NT2/D1 (cell line): ENCODE data around the gene ALOX15B.

Experiments used
- DNase-seq: peaks from one replicate; pipeline ENCODE4 v3.0.0-alpha.2; 2011; ENCODE audit warnings: low read depth, low spot score
- H3K27me3 ChIP-seq: 2 replicates; pipeline ENCODE4 v1.6.0; 2011; ENCODE audit warnings: mild to moderate bottlenecking; ENCODE audit not compliant: insufficient read length, insufficient read depth
- H3K36me3 ChIP-seq: 2 replicates; pipeline ENCODE4 v1.6.1; 2011; ENCODE audit warnings: mild to moderate bottlenecking, low read length, mixed read lengths; ENCODE audit not compliant: insufficient read depth, insufficient read length
- H3K4me1 ChIP-seq: 2 replicates; pipeline ENCODE4 v1.5.1; 2011; ENCODE audit not compliant: insufficient read depth, insufficient read length
- H3K4me3 ChIP-seq: 2 replicates; pipeline ENCODE4 v1.5.1; 2011; ENCODE audit warnings: low read depth; ENCODE audit not compliant: insufficient read length
- H3K9ac ChIP-seq: 2 replicates; pipeline ENCODE4 v1.6.0; 2011; ENCODE audit warnings: low read depth; ENCODE audit not compliant: insufficient read length
- H3K9me3 ChIP-seq: 2 replicates; pipeline ENCODE4 v1.5.1; 2011; ENCODE audit warnings: mild to moderate bottlenecking, low read length; ENCODE audit not compliant: insufficient read depth
- SUZ12 ChIP-seq: IDR thresholded peaks from 2 replicates; pipeline ENCODE4 v1.6.1; 2011; ENCODE audit not compliant: insufficient read length, insufficient read depth; ENCODE audit errors: extremely low read depth
- YY1 ChIP-seq: IDR thresholded peaks from 2 replicates; pipeline ENCODE4 v1.6.1; 2011; ENCODE audit not compliant: insufficient read length, insufficient read depth
- ZNF274 ChIP-seq: IDR thresholded peaks from 2 replicates; pipeline ENCODE4 v1.6.1; 2011; ENCODE audit warnings: mild to moderate bottlenecking, low read depth, low read length

The ALOX15B gene

GRCh38 chr17:8062435-8062806 lies 23.6 kb downstream of the ALOX15B start:
- H3K4me3 ChIP-seq = no peak overlapping the region
- DNase-seq = no peak

GRCh38 chr17:8062807-8063483 lies 24.1 kb downstream of the ALOX15B start:
- no peak overlapping the region for H3K4me3 ChIP-seq

More at GRCh38 chr17:8062435-8062806, 23.6 kb downstream of the ALOX15B start:
- Histone ChIP-seq H3K4me1 (no peaks in the 10 kb centered on the region), H3K9ac (no peak overlapping the region), H3K36me3 (no peaks in the 10 kb centered on the region), H3K9me3 (no peaks in the 10 kb centered on the region), H3K27me3 (peaks cover under 1% of the 10 kb centered on the region)
- no peak for TF ChIP-seq SUZ12
- no peak for TF ChIP-seq YY1
- TF ChIP-seq ZNF274 = no peak

GRCh38 chr17:8063761-8064534 lies 25.1 kb downstream of the ALOX15B start:
- Histone ChIP-seq H3K9me3 (no peaks in the 10 kb centered on the region), H3K27me3 (no peaks in the 10 kb centered on the region), H3K36me3 (no peaks in the 10 kb centered on the region), H3K4me3 (no peak overlapping the region), H3K4me1 (no peaks in the 10 kb centered on the region), H3K9ac (no peak overlapping the region)
- TF ChIP-seq ZNF274 = no peak
- no peak for TF ChIP-seq YY1
- no peak for TF ChIP-seq SUZ12
- DNase-seq = no peak

More at GRCh38 chr17:8062807-8063483, 24.1 kb downstream of the ALOX15B start:
- no peaks in the 10 kb centered on the region for H3K9me3 ChIP-seq
- no peak for TF ChIP-seq SUZ12
- H3K27me3 ChIP-seq = no peaks in the 10 kb centered on the region
- no peaks in the 10 kb centered on the region for H3K36me3 ChIP-seq
- H3K9ac ChIP-seq = no peak overlapping the region
- H3K4me1 ChIP-seq = no peaks in the 10 kb centered on the region
- no peak for DNase-seq

GRCh38 chr17:8064561-8065019 lies 25.7 kb downstream of the ALOX15B start:
- Histone ChIP-seq H3K4me1 (no peaks in the 10 kb centered on the region), H3K4me3 (no peak overlapping the region), H3K9me3 (no peaks in the 10 kb centered on the region), H3K27me3 (peaks cover 3% of the 10 kb centered on the region), H3K36me3 (no peaks in the 10 kb centered on the region), H3K9ac (no peak overlapping the region)
- TF ChIP-seq ZNF274 = no peak
- DNase-seq = no peak

GRCh38 chr17:8066841-8067775 lies 28.2 kb downstream of the ALOX15B start:
- peaks cover 23% of the 10 kb centered on the region for H3K27me3 ChIP-seq
- DNase-seq = no peak

DNA sequence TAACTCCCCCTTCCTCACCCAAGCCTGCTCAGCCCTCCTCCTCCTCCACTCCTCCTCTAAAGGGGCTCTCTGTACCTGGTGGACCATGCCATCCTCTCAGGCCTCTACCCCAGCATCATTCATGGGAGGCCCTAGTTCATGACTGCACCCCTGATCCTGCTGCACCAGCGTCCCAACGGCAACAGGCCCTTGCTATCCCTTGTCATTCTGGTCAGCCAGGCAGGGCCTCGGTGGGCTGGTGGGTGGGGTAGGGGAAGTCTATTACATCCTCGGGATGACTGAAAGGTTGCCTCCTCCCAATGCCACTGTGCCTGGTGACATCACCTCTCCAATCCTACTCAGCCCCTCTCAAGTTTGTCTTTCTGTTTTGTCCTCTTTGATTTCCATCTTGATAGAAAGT lies 28.9 kb downstream of the ALOX15B start:
- DNase-seq = no peak
- H3K4me3 ChIP-seq = no peak overlapping the region
- TF ChIP-seq YY1 (no peak), SUZ12 (no peak)
- H3K9ac ChIP-seq = no peak overlapping the region
- no peaks in the 10 kb centered on the region for H3K36me3 ChIP-seq
- H3K27me3 ChIP-seq = peaks cover 30% of the 10 kb centered on the region
- no peaks in the 10 kb centered on the region for H3K4me1 ChIP-seq
- H3K9me3 ChIP-seq = no peaks in the 10 kb centered on the region

More at GRCh38 chr17:8066841-8067775, 28.2 kb downstream of the ALOX15B start:
- Histone ChIP-seq H3K9me3 (no peaks in the 10 kb centered on the region), H3K9ac (no peak overlapping the region), H3K36me3 (no peaks in the 10 kb centered on the region), H3K4me1 (no peaks in the 10 kb centered on the region), H3K4me3 (no peak overlapping the region)
- TF ChIP-seq ZNF274 (no peak), YY1 (no peak), SUZ12 (no peak)

DNA sequence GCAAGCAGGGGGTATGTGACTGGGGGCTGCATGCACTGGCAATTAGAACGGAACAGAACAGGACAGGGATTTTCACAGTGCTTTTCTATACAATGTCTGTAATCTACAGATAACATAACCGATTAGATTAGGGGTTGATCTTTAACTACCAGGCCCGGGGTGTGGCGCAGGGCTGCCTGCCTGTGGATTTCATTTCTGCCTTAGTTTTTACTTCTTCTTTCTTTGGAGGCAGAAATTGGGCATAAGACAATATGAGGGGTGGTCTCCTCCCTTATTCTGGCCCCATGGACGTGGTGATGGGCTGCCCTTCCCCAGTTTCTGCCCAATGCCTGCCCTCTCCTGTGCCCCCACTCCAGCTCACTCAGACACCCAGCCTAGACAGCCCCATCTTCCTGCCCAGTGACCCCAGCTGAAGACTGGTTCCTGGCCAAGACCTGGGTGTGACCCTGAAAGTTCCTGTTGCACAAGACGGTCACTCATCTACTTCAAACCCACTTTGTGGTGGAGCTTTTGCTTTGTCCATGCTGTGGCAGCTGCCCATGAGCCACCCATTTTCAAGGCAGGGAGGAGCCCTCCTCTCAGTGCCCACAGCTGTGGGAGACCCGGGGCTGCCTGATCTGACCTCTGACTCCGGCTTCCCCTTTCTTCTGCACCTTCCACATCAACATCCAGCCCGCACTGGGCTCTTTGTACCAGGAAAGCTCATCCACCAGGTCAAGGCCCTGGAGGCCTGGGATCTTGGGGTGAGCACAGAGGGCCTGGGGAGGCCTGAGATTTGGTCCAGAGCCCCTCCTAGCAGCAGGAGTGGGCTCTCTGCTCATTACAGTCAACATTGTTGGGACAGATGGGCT lies 30.1 kb downstream of the ALOX15B start:
- no peaks in the 10 kb centered on the region for H3K9me3 ChIP-seq
- H3K9ac ChIP-seq = no peak overlapping the region
- no peaks in the 10 kb centered on the region for H3K36me3 ChIP-seq
- no peak overlapping the region for H3K4me3 ChIP-seq
- no peak for DNase-seq
- no peak for TF ChIP-seq YY1
- H3K27me3 ChIP-seq = peaks cover 42% of the 10 kb centered on the region
- H3K4me1 ChIP-seq = peaks cover 3% of the 10 kb centered on the region
